ENCODE results near the gene GRIN1. TPM values are rescaled to one million over a fixed set of nuclear protein-coding genes. Genes with fewer than 3 reads are reported as not detected.

Gene GRIN1
- total RNA-seq, 1 experiment from 2014 or later = 2.9 TPM

DNA sequence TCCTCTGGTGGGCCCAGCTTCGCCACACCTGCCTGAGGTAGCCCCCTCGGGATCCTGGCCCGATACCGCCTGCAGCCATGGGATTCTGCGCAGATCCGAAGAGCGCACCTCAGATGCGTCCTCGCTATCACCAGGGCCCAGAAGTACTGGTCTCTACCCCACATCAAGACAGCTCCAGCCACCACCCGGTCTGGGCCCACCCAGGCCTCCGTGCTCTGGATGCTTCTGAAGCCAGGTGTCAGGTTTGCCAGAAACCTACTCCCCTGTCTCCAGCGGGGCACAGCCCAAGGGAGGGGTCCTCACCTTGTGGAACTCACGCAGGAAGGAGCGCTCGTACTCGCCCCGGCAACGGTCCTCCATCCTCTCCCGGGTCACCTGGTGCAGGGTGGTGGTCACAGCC is 47.0 kb downstream of the GRIN1 start:
- no peak overlapping the region for H3K23ac ChIP-seq (ENCODE audit: insufficient read length, low read depth, low read length)
- peaks cover 10 to 59% (median 49%) of the 10 kb centered on the region in 3 experiments; a peak in 6 of 7 replicates for H3K36me3 Mint-ChIP-seq (ENCODE audit: insufficient read depth in 1 of 3, low read depth in 3 of 3)
- no peak overlapping the region for H2BK20ac ChIP-seq (ENCODE audit: low read depth, low read length, poor library complexity, severe bottlenecking)
- no peak overlapping the region for H3K4me3 Mint-ChIP-seq
- no peak overlapping the region for H2BK15ac ChIP-seq (ENCODE audit: low read depth, low read length)
- no peaks in the 10 kb centered on the region for H3K9me3 Mint-ChIP-seq
- no peak overlapping the region for H4K5ac ChIP-seq (ENCODE audit: insufficient read length, low read depth, low read length)
- H2BK120ac ChIP-seq (ENCODE audit: low read depth, low read length, poor library complexity, severe bottlenecking) = no peak overlapping the region
- H3K27ac Mint-ChIP-seq = no peak overlapping the region
- H3K79me2 ChIP-seq (ENCODE audit: insufficient read depth, low read length) = peaks cover 10% of the 10 kb centered on the region; the same call in 1 of the 2 replicates
- no peak overlapping the region for H4K8ac ChIP-seq (replicated peaks; ENCODE audit: insufficient read length, low read depth, low read length)
- peaks cover 6% of the 10 kb centered on the region for H3K79me1 ChIP-seq (ENCODE audit: insufficient read depth, low read depth, low read length, poor library complexity, severe bottlenecking)
- no peaks in the 10 kb centered on the region for H3K27me3 Mint-ChIP-seq (ENCODE audit: low read depth)
- WGBS (ENCODE audit: extremely low coverage, insufficient read length, low lambda C conversion rate) = no CpG with 5 or more reads among the region's 19 CpGs
- H4K20me1 ChIP-seq (ENCODE audit: control insufficient read depth, insufficient read depth, insufficient read length) = peaks cover 2% of the 10 kb centered on the region
- TF ChIP-seq, protein P1, sequence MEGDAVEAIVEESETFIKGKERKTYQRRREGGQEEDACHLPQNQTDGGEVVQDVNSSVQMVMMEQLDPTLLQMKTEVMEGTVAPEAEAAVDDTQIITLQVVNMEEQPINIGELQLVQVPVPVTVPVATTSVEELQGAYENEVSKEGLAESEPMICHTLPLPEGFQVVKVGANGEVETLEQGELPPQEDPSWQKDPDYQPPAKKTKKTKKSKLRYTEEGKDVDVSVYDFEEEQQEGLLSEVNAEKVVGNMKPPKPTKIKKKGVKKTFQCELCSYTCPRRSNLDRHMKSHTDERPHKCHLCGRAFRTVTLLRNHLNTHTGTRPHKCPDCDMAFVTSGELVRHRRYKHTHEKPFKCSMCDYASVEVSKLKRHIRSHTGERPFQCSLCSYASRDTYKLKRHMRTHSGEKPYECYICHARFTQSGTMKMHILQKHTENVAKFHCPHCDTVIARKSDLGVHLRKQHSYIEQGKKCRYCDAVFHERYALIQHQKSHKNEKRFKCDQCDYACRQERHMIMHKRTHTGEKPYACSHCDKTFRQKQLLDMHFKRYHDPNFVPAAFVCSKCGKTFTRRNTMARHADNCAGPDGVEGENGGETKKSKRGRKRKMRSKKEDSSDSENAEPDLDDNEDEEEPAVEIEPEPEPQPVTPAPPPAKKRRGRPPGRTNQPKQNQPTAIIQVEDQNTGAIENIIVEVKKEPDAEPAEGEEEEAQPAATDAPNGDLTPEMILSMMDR (conservative IDR thresholded peaks at IDR 0.05) = no peak
- no peak overlapping the region for H3K27ac ChIP-seq (ENCODE audit: insufficient read length, low read depth, low read length)
- no peaks in the 10 kb centered on the region for H3K27me3 ChIP-seq (ENCODE audit: insufficient read depth, low read length)
- no peak overlapping the region for H4K91ac ChIP-seq (ENCODE audit: insufficient read length, low read depth, low read length)
- H3K4me1 Mint-ChIP-seq = peaks cover 17 to 22% of the 10 kb centered on the region in 2 experiments
- no peak overlapping the region for H3K56ac ChIP-seq (ENCODE audit: insufficient read length, low read depth, low read length)
- no peak overlapping the region for H3K9ac ChIP-seq (ENCODE audit: extremely low read depth, insufficient read length, low read length)
- no peak for DNase-seq
- no peak overlapping the region for H3K14ac ChIP-seq (ENCODE audit: insufficient read depth, low read length)
- no peak overlapping the region for H2AK5ac ChIP-seq (ENCODE audit: insufficient read length, low read length)
- no peak overlapping the region for H3K4ac ChIP-seq (ENCODE audit: low read depth, low read length)
- peaks cover 5% of the 10 kb centered on the region; the same call in 1 of the 2 replicates for H3K4me1 ChIP-seq (ENCODE audit: insufficient read depth, low read length)
- H3K18ac ChIP-seq (ENCODE audit: insufficient read length, low read depth, low read length) = no peak overlapping the region
- H3K9me3 ChIP-seq (ENCODE audit: control insufficient read depth, low read depth, low read length) = no peaks in the 10 kb centered on the region
- no peak overlapping the region for H3T11ph ChIP-seq (ENCODE audit: low read length)
- H2BK5ac ChIP-seq (ENCODE audit: insufficient read length, low read length) = no peak overlapping the region
- no peak overlapping the region for H2BK12ac ChIP-seq (ENCODE audit: insufficient read length, low read depth, low read length)
- no peak overlapping the region for H2AFZ ChIP-seq (ENCODE audit: low read length)
- no peak overlapping the region for H3K4me2 ChIP-seq (ENCODE audit: insufficient read depth, insufficient read length, low read length)
- peaks cover 13% of the 10 kb centered on the region for H3K23me2 ChIP-seq (ENCODE audit: insufficient read length, low read depth, low read length, poor library complexity, severe bottlenecking)

All from H9 (cell line).